Activated CD4-positive, alpha-beta T cell treated with anti-CD3 and anti-CD28 coated beads for 24 hours (primary cell): ENCODE measurements around the gene NID1.
"Not testable (repeated sequence)": the region's sequence is repeated elsewhere in the genome, so short reads cannot be mapped to it uniquely, and the experiment has no call there.

ENCODE experiments used
- DNase-seq, 2 donors: peaks; one replicate each; pipeline ENCODE4 v3.0.0-alpha.2; 2020; ENCODE audit warnings: low read depth in 2 of 2

The NID1 gene

GRCh38 chr1:235997049-235997448, 67.8 kb downstream of the NID1 start:
- DNase-seq: no peak

GRCh38 chr1:235996048-235996785, 68.7 kb downstream of the NID1 start:
- no peak for DNase-seq

GRCh38 chr1:235995511-235995910, 69.4 kb downstream of the NID1 start:
- DNase-seq: no peak

- no peak for DNase-seq
Measured at GRCh38 chr1:235993652-235994051, 71.2 kb downstream of the NID1 start.

GRCh38 chr1:235992868-235993267, 72.0 kb downstream of the NID1 start:
- no peak for DNase-seq

- no peak for DNase-seq
Measured at GRCh38 chr1:235992346-235992745, 72.5 kb downstream of the NID1 start.

GRCh38 chr1:235990330-235990795, 74.5 kb downstream of the NID1 start:
- no peak for DNase-seq

GRCh38 chr1:235989105-235989504, 75.8 kb downstream of the NID1 start:
- no peak for DNase-seq

- no peak for DNase-seq
Measured at GRCh38 chr1:235986869-235987268, 78.0 kb downstream of the NID1 start.

GRCh38 chr1:235984041-235984825, 80.7 kb downstream of the NID1 start:
- DNase-seq: no peak

- no peak for DNase-seq
Measured at GRCh38 chr1:235980976-235981375, 83.9 kb downstream of the NID1 start.

- no peak for DNase-seq
Measured at GRCh38 chr1:235979716-235980333, 85.1 kb downstream of the NID1 start.

GRCh38 chr1:235979176-235979575, 85.7 kb downstream of the NID1 start:
- no peak for DNase-seq

- DNase-seq: no peak
Measured at GRCh38 chr1:235976490-235976889, 88.4 kb downstream of the NID1 start.

- DNase-seq: no peak
Measured at GRCh38 chr1:235974616-235975015, 90.3 kb downstream of the NID1 start.

GRCh38 chr1:235972691-235973090, 92.2 kb downstream of the NID1 start:
- DNase-seq: not testable (repeated sequence)

GRCh38 chr1:235972311-235972689, 92.6 kb downstream of the NID1 start:
- DNase-seq: no peak

GRCh38 chr1:235971571-235972310, 93.1 kb downstream of the NID1 start:
- DNase-seq: peak; percentile 84 to 85

- no peak for DNase-seq
Measured at GRCh38 chr1:235971020-235971419, 93.9 kb downstream of the NID1 start.

- DNase-seq: no peak
Measured at GRCh38 chr1:235968831-235969230, 96.1 kb downstream of the NID1 start.

GRCh38 chr1:235966134-235966533, 98.8 kb downstream of the NID1 start:
- DNase-seq: not testable (repeated sequence)

GRCh38 chr1:235960809-235961208, 104.1 kb downstream of the NID1 start:
- no peak for DNase-seq
